SK-MEL-5 (cell line): ENCODE measurements around the gene OCRL. TPM values are rescaled to one million over a fixed set of nuclear protein-coding genes. Genes with fewer than 3 reads are reported as not detected.
"Not testable (repeated sequence)": the region's sequence is repeated elsewhere in the genome, so short reads cannot be mapped to it uniquely, and the experiment has no call there.

Experiments used
- DNase-seq: peaks from one replicate; pipeline ENCODE4 v3.0.0-alpha.2; 2016; ENCODE audit warnings: low read depth, low spot score
- in situ Hi-C: cut with HindIII; loops from 2 replicates; pipeline ENCODE4 v1.10.0; 2016; ENCODE audit warnings: low sequenced_read_pairs, high pct_unique_total_duplicates, low pct_unique_long_range_greater_than_20kb
- total RNA-seq: library from RNA; depleted of rRNA; stranded (reverse); fragments of >200 nt; shearing (Covaris generic); gene quantifications from 2 replicates; pipeline ENCODE4 v1.2.3, GENCODE V29; 2014

Gene OCRL
- total RNA-seq, 1 experiment from 2014 or later, result 15.4 TPM

GRCh38 chrX:129529685-129530281, 10.3 kb upstream of the OCRL start:
- peak; percentile 24 for DNase-seq
- in situ Hi-C loops, result no loop called here

- in situ Hi-C loops, result no loop called here
- no peak for DNase-seq
Measured at GRCh38 chrX:129530410-129530809, 9.6 kb upstream of the OCRL start.

- in situ Hi-C loops, result no loop called here
- no peak for DNase-seq
Measured at GRCh38 chrX:129531132-129531531, 8.9 kb upstream of the OCRL start.

GRCh38 chrX:129534816-129535578, 5.1 kb upstream of the OCRL start:
- in situ Hi-C loops, result no loop called here
- no peak for DNase-seq

- DNase-seq, result no peak
- in situ Hi-C loops, result no loop called here
Measured at GRCh38 chrX:129540722-129541184, 694 bp downstream of the OCRL start.

- in situ Hi-C loops, result no loop called here
- no peak for DNase-seq
Measured at GRCh38 chrX:129544780-129545179, 4.7 kb downstream of the OCRL start.

GRCh38 chrX:129545408-129545807, 5.3 kb downstream of the OCRL start:
- in situ Hi-C loops, result no loop called here
- DNase-seq, result no peak

- no peak for DNase-seq
- in situ Hi-C loops, result no loop called here
Measured at GRCh38 chrX:129549124-129549523, 9.1 kb downstream of the OCRL start.

- in situ Hi-C loops, result no loop called here
- DNase-seq, result no peak
Measured at GRCh38 chrX:129553619-129554288, 13.7 kb downstream of the OCRL start.

GRCh38 chrX:129554816-129555215, 14.8 kb downstream of the OCRL start:
- in situ Hi-C loops, result not testable (repeated sequence)
- DNase-seq, result peak; percentile 28

- in situ Hi-C loops, result no loop called here
- DNase-seq, result no peak
Measured at GRCh38 chrX:129556806-129557315, 16.8 kb downstream of the OCRL start.

GRCh38 chrX:129557844-129558480, 17.9 kb downstream of the OCRL start:
- in situ Hi-C loops, result no loop called here
- no peak for DNase-seq

- in situ Hi-C loops, result no loop called here
- peak; percentile 7 for DNase-seq
Measured at GRCh38 chrX:129559783-129560182, 19.7 kb downstream of the OCRL start.

GRCh38 chrX:129561453-129561852, 21.4 kb downstream of the OCRL start:
- DNase-seq, result no peak
- in situ Hi-C loops, result no loop called here

GRCh38 chrX:129564345-129564744, 24.3 kb downstream of the OCRL start:
- DNase-seq, in situ Hi-C loops: not testable (repeated sequence)

GRCh38 chrX:129565046-129565650, 25.1 kb downstream of the OCRL start:
- in situ Hi-C loops, result no loop called here
- DNase-seq, result no peak

- DNase-seq, result no peak
- in situ Hi-C loops, result no loop called here
Measured at GRCh38 chrX:129566073-129566472, 26.0 kb downstream of the OCRL start.

GRCh38 chrX:129568349-129568748, 28.3 kb downstream of the OCRL start:
- in situ Hi-C loops, result no loop called here
- no peak for DNase-seq
